ENCODE results near the gene RRP1. TPM values are rescaled to one million over a fixed set of nuclear protein-coding genes. Genes with fewer than 3 reads are reported as not detected.
A peak's percentile ranks its signal among the peaks of the same experiment; 100 is the strongest.

RRP1 gene
- total and polyA plus RNA-seq, 9 of the 15 experiments (the other 6 are each of a cell fraction or from before 2014, with no cell fraction given): 0.89 to 105 (median 51.6) TPM

DNA sequence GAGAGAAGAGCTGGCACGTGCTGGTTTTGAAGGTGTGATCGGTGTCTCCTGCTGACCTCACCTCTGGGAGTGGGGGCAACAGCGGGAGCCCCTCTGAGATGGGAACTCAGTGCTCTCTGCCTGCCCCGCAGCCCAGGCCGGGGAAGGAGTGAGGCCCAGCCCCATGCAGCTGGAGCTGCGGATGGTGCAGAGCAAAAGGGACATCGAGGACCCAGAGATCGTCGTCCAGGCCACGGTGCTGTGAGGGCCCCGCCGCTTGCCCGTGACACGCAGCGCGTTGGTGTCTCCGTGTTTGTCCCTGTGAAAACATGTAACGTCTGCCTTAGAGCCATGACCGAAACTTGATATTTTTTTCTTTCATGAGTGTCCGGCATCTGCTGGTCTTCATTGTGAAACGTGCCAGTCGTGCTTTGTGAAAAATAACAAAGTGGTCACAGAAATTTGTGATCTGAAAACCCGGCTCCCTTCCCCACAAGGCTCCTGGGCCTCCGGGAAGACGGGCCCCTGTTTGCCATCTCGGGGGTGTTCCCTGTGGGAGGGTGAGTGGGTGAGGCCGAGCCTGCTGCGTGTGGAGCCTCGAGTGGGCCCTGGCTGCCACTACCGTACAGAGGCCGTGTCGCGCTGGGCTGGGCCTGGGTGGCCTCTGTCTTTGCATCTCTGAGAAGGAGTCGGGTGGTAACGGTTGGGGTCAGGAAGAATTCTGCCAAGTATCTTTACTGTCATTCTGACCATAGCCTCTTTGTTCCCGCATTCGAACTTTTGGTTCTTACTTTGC, 33.4 kb upstream of the RRP1 start:
- peaks cover 90% of the 10 kb centered on the region for H3K36me3 ChIP-seq (ENCODE audit: control insufficient read depth, insufficient read depth, low read length)
- H3K79me2 ChIP-seq (ENCODE audit: control insufficient read depth, insufficient read depth, low read length): no peaks in the 10 kb centered on the region
- ATAC-seq (no peak), DNase-seq (ENCODE audit: extremely low read depth in 1 of 4, low spot score in 3 of 4) (no peak), FAIRE-seq (no peak)
- BruUV-seq (replicated peaks): no TSS peak
- 97% methylated on average over 36 of the region's 37 CpGs for WGBS (ENCODE audit: insufficient coverage, low coverage, missing lambda C conversion rate)
- no peak overlapping the region for H3K4me3 ChIP-seq
- no peak overlapping the region for H3K4me2 ChIP-seq (ENCODE audit: insufficient read depth, low read length)
- H3K27me3 ChIP-seq (ENCODE audit: control insufficient read depth in 2 of 2, insufficient read depth in 2 of 2, low read length in 2 of 2): no peaks in the 10 kb centered on the region
- no peaks in the 10 kb centered on the region for H3K9me3 ChIP-seq (replicated peaks; ENCODE audit: control insufficient read depth, insufficient read depth, low read depth, low read length)
- H4K20me1 ChIP-seq (replicated peaks; ENCODE audit: control insufficient read depth, insufficient read depth, low read length): no peaks in the 10 kb centered on the region; the same call in 1 of the 2 replicates
- in situ Hi-C loops (cut with MboI) (no loop called here), intact Hi-C loops (cut with micrococcal nuclease) (no loop called here)
- H3K27ac ChIP-seq (ENCODE audit: extremely low read depth, low read depth, low read length): no peak overlapping the region
- CTCF ChIA-PET (ENCODE audit: low intra/inter-chr PET ratio): no interaction called here
- H3K4me1 ChIP-seq (replicated peaks in 1 of 2; ENCODE audit: control insufficient read depth in 2 of 2, insufficient read depth in 2 of 2, low read length in 2 of 2): peaks cover 0 to 37% of the 10 kb centered on the region in 2 experiments; a peak in 1 of 5 replicates
- POLR2A ChIA-PET: interaction anchor here (1.0 to 1.1 kb wide), 2 partner anchors 12 to 56 kb away, joined by 3 to 7 read pairs; no protein-coding TSS in a partner anchor
- H3K9me1 ChIP-seq (ENCODE audit: control insufficient read depth, insufficient read depth, low read length): no peaks in the 10 kb centered on the region
- H3K9ac ChIP-seq (ENCODE audit: insufficient read depth in 1 of 2, low read depth in 2 of 2, low read length in 2 of 2): no peak overlapping the region; a peak in 1 of 4 replicates
- no peak overlapping the region for H2AFZ ChIP-seq (ENCODE audit: low read depth, low read length)
- no peak for TF ChIP-seq NR4A1 (CRISPR knock-in tag; IDR thresholded peaks at IDR 0.05)
- no peak for TF ChIP-seq NR4A1 (tag; IDR thresholded peaks at IDR 0.05)
- TF ChIP-seq POLR2G (IDR thresholded peaks at IDR 0.05; ENCODE audit: low read depth, low read length): peak; percentile 58

- in situ Hi-C loops (cut with MboI): no loop called here
- CTCF ChIA-PET (ENCODE audit: low intra/inter-chr PET ratio): no interaction called here
- FAIRE-seq: no peak
- TF ChIP-seq GABPB1 (CRISPR knock-in tag; IDR thresholded peaks at IDR 0.05) (no peak), THAP12 (CRISPR knock-in tag; IDR thresholded peaks at IDR 0.05) (no peak), ZBTB17 (CRISPR knock-in tag; IDR thresholded peaks at IDR 0.05) (no peak), KDM1A (IDR thresholded peaks at IDR 0.05) (0 out of 4 replicates have a peak, but pooled peaks of 1 of the 2 experiments have one; percentile 12), KDM5B (IDR thresholded peaks at IDR 0.05; ENCODE audit: insufficient replicate concordance, low read depth, low read length) (no peak)
- TF ChIP-seq, protein P1, sequence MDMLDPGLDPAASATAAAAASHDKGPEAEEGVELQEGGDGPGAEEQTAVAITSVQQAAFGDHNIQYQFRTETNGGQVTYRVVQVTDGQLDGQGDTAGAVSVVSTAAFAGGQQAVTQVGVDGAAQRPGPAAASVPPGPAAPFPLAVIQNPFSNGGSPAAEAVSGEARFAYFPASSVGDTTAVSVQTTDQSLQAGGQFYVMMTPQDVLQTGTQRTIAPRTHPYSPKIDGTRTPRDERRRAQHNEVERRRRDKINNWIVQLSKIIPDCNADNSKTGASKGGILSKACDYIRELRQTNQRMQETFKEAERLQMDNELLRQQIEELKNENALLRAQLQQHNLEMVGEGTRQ (CRISPR knock-in tag; IDR thresholded peaks at IDR 0.05): no peak
- TF ChIP-seq, protein P2, sequence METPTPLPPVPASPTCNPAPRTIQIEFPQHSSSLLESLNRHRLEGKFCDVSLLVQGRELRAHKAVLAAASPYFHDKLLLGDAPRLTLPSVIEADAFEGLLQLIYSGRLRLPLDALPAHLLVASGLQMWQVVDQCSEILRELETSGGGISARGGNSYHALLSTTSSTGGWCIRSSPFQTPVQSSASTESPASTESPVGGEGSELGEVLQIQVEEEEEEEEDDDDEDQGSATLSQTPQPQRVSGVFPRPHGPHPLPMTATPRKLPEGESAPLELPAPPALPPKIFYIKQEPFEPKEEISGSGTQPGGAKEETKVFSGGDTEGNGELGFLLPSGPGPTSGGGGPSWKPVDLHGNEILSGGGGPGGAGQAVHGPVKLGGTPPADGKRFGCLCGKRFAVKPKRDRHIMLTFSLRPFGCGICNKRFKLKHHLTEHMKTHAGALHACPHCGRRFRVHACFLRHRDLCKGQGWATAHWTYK (CRISPR knock-in tag; IDR thresholded peaks at IDR 0.05): no peak
Observed at GRCh38 chr21:43757601-43758000, 31.8 kb upstream of the RRP1 start.

More at GRCh38 chr21:43757601-43758000, 31.8 kb upstream of the RRP1 start:
- Histone ChIP-seq H3K4me2 (ENCODE audit: insufficient read depth, low read length) (no peak overlapping the region), H3K36me3 (ENCODE audit: control insufficient read depth, insufficient read depth, low read length) (peaks cover 91% of the 10 kb centered on the region), H3K27ac (ENCODE audit: extremely low read depth, low read depth, low read length) (no peak overlapping the region), H3K27me3 (ENCODE audit: control insufficient read depth in 2 of 2, insufficient read depth in 2 of 2, low read length in 2 of 2) (no peaks in the 10 kb centered on the region), H3K9ac (ENCODE audit: insufficient read depth in 1 of 2, low read depth in 2 of 2, low read length in 2 of 2) (0 out of 4 replicates have a peak overlapping the region, but pooled peaks of 1 of the 2 experiments have one; percentile 33), H3K4me1 (replicated peaks in 1 of 2; ENCODE audit: control insufficient read depth in 2 of 2, insufficient read depth in 2 of 2, low read length in 2 of 2) (peaks cover 0 to 36% of the 10 kb centered on the region in 2 experiments; a peak in 1 of 5 replicates), H3K9me1 (ENCODE audit: control insufficient read depth, insufficient read depth, low read length) (no peaks in the 10 kb centered on the region), H3K4me3 (no peak overlapping the region), H4K20me1 (replicated peaks; ENCODE audit: control insufficient read depth, insufficient read depth, low read length) (no peaks in the 10 kb centered on the region; the same call in 1 of the 2 replicates), H2AFZ (ENCODE audit: low read depth, low read length) (no peak overlapping the region), H3K79me2 (ENCODE audit: control insufficient read depth, insufficient read depth, low read length) (no peaks in the 10 kb centered on the region), H3K9me3 (replicated peaks; ENCODE audit: control insufficient read depth, insufficient read depth, low read depth, low read length) (no peaks in the 10 kb centered on the region)
- DNase-seq (ENCODE audit: extremely low read depth in 1 of 4, low spot score in 3 of 4) (no peak), ATAC-seq (no peak)
- POLR2A ChIA-PET: interaction anchor here (0.7 to 1.7 kb wide), 3 partner anchors 9 to 11 kb away, joined by 3 to 11 read pairs (median 10); no protein-coding TSS in a partner anchor
- intact Hi-C loops (cut with micrococcal nuclease): no loop called here
- WGBS (ENCODE audit: insufficient coverage, low coverage, missing lambda C conversion rate): 94% methylated on average over 16 of the region's 16 CpGs
- no TSS peak for BruUV-seq (replicated peaks)

Data from K562 (cell line).